GM21367 (cell line): ENCODE results near the gene PHC1.
"Not testable (repeated sequence)": the region's sequence is repeated elsewhere in the genome, so short reads cannot be mapped to it uniquely, and the experiment has no call there.

Experiments used
- ATAC-seq: cut with Tn5 transposase; IDR thresholded peaks from one replicate; pipeline ENCODE4 v1.9.1; 2021; ENCODE audit not compliant: unreplicated experiment

Gene PHC1

GRCh38 chr12:8914033-8914715 lies at the start of gene PHC1:
Gene PHC1, plus strand, starts transcription at chr12:8914509. Its CDS starts 3,169 bp downstream, at chr12:8917678.
- peak; percentile 44 for ATAC-seq

DNA sequence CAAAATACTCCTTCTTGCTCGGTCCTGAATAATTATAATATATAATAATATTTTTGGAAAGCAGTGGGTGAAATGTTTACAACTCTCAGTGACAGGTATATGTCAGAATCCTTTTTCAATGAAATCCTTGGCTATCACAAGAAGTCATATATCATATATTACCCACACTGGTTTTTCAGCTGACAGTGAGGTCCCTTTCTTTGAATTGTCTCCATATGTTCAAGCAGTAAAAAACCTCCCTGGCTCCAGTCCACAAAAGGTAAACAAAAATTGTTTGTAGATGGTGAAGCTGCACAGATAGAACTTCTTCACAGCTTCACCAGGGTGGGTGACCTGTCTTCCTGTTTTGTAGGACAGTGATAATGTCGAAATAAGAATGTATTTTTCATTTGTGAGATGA lies 47.9 kb upstream of the PHC1 start:
- ATAC-seq = no peak

GRCh38 chr12:8867009-8867408 lies 47.3 kb upstream of the PHC1 start:
- no peak for ATAC-seq

GRCh38 chr12:8867786-8868185 lies 46.5 kb upstream of the PHC1 start:
- no peak for ATAC-seq

DNA sequence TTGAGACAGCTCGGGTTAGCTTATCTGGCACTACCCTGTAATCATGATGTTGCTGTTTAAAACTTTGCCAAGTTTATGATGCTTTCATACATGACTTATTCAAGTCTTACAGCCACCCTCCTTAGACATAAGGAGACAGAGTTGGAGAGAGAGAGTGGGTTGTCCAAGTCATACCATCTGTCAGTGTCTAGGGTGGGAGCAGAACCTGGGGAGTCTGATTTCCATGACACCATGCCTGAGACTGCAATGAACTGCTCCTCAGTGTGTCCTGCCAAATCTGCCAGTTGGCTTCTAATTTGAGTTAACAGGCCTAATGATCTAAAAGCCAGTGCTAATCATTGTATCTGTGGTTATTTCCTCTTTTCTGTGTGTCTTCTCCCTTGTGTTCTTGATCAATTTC lies 43.7 kb upstream of the PHC1 start:
- ATAC-seq = no peak

DNA sequence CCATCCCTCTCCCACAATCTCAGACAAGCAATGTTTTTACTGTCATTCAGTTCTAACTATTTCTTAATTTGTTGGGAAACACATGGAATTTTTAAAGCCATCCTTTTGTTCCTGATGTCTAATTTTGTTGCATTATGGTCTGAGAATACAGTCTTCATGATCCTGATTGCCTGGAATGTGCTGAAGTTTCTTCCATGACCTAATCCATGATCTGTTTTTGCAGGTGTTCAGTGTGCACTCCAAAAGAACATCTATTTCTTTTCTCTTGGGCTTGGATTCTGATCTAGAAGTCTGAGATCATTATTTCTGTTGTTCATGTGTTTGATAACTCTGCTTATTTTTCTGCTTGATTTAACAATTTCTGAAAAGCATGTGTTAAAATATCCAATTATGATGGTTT lies 43.2 kb upstream of the PHC1 start:
- ATAC-seq = no peak

DNA sequence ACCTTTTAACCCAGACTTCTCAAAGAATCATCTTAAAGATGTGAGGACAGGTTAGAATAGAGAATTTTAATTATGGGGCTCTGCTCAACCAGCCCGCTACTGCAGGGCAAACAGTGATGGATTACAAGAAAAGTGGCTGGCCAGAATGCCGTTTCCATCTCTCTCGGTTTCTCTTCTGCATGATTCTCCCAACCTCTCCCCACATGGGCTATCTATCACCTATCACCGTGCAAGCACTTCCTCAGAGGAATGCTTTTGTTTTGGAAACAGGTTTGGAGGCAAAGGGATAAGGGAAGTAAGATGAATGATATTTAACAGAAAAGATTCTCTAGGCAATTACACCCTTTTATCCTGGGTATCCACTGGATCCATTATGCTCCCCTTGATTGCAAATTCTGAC lies 37.4 kb upstream of the PHC1 start:
- ATAC-seq = no peak

DNA sequence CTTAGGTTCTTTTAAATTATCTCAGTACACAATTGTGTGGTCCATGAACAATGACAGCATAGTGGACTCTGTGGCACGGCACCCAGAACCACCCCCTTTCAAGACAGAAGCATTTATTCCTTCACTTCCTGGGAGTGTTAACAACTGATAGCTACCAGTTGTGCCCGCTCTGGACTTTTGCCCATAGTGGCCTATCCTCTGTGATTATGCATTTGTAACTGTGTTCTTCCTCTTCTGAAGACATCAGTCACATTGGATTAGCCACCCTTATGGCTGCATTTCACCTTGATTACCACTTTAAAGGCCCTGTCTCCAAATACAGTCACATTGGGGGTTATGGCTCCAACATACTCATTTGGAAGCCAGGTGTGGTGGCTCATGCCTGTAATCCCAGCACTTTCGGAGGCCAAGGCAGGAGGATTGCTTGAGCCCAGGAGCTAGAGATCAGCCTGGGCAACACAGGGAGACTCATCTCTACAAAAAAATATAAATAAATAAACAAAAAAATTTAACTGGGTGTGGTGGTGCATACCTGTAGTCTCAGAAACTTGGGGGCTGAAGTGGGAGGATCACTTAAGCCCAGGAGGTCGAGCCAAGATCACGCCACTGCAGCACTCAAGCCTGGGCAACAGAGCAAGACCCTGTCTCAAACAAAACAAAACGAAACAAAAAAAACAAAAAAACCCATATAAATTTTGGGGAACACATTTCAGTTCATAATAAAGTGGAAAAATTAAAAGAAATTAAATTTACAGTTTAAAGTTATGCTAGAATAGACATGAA lies 27.6 kb upstream of the PHC1 start:
- no peak for ATAC-seq

DNA sequence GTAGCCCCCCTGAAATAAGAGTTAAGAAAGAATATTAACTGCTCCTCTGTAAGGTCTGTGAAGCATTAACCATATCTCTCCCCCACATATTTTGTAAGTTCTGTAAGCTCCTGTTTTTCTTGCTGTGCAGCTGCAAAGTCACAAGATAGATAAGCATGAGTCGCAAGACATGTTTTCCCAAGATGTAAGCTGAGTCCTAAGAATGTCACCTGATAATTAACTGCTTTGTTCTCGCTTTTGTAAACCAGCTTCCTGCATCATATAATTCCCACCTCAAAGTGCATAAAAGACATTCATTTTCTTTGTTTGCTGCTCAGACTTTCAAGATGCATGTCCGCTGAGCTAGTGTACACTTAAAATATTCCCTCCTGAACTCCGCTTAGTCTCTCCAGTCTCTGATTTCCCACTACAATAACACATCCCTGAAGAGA lies 27.0 kb upstream of the PHC1 start:
- no peak for ATAC-seq

DNA sequence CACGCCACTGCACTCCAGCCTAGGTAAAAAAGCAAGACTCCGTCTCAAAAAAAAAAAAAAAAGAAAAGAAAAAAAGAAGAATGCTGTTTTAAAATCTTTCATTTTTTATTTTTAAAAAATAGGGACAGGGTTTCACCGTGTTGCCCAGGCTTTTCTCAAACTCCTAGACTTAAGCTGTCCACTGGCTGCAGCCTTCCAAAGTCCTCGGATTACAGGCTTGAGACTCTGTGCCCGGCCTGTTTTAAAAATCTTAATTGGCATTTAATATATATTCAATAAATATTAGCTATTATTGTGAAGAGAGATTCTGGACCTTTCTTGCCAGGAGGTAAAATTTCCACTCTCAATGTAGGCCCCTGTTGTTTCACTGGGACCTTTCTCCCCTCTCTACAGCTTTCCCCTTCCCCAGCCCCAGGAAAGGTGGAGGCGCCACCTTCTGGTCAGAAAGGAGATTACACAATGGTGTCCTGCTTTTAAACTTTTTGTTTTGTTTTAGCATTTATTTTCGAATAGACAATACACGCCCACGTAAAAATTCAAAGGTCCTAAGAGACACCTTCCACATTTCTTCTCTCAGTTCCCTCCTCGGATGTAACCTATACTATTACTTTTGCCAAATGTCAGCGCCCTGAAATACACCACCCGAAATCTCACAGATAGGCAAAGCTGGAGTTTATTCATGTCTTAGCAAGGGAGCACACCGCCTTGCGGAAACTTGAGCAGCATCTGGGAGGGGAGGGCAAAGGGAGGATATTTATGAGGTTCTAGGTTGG lies 23.8 kb upstream of the PHC1 start:
- ATAC-seq = no peak

DNA sequence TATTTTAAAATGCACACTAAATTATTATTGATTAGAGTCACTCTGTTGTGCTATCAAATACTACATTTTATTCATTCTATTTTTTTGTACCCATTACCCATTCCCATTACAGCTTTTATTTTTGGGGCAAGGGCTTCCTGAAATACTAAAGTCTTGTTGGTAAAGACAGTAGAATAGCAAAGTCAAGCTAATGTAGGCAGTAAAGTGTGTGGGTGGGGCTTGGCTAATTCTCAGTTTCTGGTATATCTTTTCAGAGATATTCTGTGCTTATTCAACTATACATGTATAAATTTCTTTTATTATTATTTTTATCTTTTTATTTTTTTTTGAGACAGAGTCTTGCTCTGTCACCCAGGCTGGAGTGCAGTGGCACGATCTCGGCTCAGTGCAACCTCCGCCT lies 22.3 kb upstream of the PHC1 start:
- ATAC-seq = no peak

DNA sequence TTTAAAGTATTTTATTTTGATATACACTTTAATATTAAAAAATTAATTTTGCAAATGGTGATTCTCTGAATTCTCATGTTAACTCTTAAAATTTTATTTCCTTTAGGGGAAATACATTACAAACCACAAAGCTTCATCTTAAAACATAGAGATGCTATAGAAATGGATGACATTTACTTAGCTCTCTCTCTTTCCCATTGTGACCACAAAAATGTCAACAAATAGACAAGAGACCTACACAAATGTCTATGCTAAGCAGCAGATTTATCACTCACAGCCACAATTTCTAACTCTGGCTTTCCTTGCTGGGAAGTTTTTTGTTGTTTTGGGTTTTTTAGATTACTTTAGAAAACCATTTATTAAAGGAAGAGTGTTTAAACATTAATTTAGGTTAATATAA lies 19.9 kb upstream of the PHC1 start:
- ATAC-seq = no peak

DNA sequence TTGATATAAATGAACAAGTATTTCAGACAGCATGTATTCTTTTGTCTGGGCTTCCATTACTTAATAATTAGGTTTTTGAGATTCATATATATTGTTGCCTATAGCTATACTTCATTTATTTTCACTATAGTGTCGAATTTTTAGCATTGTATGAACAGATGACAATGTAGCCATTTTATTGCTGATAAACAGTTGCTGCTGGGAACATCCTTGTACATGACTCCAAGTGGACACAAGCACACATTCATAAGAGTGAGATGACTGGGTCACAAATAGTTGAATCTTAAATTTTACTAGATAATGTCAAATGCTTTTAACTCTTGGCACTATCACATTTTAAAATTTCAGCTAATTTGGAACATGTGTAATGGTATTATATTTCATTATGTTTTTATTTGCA lies 19.3 kb upstream of the PHC1 start:
- no peak for ATAC-seq

DNA sequence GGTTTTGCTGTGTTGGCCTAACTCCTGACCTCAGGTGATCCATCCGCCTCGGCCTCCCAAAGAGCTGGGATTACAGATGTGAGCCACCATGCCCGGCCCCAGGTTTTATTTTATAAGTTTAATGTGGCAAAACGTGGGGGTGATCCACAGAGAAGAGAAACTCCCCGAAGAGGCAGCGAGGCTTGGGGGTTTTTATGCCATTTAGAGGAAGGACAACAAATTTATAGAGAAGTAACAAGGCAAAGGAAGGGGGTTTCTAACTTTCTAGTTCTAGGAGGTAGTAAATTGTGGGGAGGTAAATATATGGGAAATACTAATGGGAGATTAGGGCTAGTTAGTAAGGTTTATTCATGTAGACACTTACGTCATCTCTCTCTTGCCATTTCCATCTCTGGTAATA lies 17.2 kb upstream of the PHC1 start:
- no peak for ATAC-seq

GRCh38 chr12:8899830-8900229 lies 14.5 kb upstream of the PHC1 start:
- no peak for ATAC-seq

DNA sequence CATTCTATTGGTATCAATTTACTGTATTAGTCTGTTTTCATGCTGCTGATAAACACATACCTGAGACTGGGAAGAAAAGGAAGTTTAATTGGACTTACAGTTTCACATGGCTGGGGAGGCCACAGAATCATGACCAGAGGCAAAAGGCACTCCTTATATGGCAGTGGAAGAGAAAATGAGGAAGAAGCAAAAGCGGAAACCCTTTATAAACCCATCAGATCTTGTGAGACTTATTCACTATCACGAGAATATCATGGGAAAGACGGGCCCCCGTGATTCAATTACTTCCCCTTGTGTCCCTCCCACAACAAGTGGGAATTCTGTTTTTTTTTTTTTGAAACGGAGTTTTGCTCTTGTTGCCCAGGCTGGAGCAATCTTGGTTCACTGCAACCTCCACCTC lies 11.6 kb upstream of the PHC1 start:
- ATAC-seq = not testable (repeated sequence)

- no peak for ATAC-seq
Measured at GRCh38 chr12:8903646-8904045, 10.7 kb upstream of the PHC1 start.

GRCh38 chr12:8904665-8905064 lies 9.6 kb upstream of the PHC1 start:
- no peak for ATAC-seq

- no peak for ATAC-seq
Measured at GRCh38 chr12:8905546-8905945, 8.8 kb upstream of the PHC1 start.

DNA sequence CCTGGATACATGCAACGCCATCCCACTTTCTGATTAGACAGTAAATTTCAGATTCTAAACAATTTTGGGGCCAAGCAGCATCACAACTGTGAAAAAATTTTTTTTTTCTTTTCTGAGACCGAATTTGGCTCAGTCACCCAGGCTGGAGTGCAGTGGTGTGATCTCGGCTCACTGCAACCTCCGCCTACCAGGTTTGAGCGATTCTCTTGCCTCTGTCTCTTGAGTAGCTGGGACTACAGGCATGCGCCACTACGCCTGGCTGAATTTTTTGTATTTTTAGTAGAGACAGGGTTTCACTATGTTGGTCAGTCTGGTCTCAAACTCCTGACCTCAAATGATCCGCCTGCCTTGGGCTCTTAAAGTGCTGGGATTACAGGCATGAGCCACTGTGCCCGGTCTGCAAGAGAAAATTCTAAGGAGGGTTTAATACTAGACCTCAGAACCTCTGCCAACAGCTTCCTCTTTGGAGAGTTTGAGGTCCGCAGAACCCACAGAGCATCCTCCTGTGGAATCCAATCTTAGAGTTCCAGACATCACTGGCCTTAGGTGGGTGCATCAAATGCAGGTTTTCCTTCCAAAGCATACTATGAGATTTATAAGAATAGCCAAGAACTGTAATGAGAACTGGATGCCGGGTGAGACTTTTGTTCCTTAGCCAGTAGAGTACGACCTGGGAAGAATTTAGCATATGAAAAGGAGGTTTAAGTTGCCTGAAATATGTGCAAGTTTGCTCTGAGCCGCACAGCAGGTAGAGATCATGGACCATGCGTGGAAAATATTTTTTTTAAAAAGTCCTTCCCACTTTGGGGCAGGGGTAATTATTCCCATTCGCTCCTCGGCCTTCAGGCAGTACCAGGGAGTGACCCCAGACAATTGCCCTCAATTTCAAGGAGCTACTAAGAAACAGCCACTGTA lies 7.8 kb upstream of the PHC1 start:
- ATAC-seq = no peak

GRCh38 chr12:8907513-8907912 lies 6.8 kb upstream of the PHC1 start:
- ATAC-seq = no peak
